HL-60/S4 (cell line): ENCODE data around the gene LAMA2.
"Not testable (repeated sequence)": the region's sequence is repeated elsewhere in the genome, so short reads cannot be mapped to it uniquely, and the experiment has no call there.

Experiments
- in situ Hi-C: fragments of 300-500 bp; cut with MboI; formaldehyde crosslinking; loops from 2 replicates; pipeline ENCODE4 v1.14.3; 2022; ENCODE audit warnings: low sequenced_read_pairs

LAMA2 gene

DNA sequence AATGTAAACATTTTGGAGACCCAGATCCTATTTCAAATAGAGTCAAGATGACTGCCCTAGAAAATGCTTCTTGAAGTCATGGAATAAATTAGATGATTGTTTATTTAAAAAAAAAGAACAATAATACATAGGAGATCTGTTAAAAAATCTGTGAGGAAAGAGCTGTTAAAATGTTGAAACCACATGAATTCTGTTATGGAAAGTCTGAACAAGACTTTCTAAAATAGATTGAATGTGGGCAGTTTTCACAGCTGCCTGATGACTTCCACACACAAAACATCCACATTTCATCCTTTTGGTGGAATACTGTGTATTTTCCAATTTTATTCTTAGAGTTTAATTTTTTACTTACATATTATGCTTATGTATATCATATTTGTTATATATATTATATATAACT lies 186.1 kb downstream of the LAMA2 start:
- in situ Hi-C loops, result no loop called here

- in situ Hi-C loops, result no loop called here
Observed at GRCh38 chr6:129073051-129073450, 190.1 kb downstream of the LAMA2 start.

DNA sequence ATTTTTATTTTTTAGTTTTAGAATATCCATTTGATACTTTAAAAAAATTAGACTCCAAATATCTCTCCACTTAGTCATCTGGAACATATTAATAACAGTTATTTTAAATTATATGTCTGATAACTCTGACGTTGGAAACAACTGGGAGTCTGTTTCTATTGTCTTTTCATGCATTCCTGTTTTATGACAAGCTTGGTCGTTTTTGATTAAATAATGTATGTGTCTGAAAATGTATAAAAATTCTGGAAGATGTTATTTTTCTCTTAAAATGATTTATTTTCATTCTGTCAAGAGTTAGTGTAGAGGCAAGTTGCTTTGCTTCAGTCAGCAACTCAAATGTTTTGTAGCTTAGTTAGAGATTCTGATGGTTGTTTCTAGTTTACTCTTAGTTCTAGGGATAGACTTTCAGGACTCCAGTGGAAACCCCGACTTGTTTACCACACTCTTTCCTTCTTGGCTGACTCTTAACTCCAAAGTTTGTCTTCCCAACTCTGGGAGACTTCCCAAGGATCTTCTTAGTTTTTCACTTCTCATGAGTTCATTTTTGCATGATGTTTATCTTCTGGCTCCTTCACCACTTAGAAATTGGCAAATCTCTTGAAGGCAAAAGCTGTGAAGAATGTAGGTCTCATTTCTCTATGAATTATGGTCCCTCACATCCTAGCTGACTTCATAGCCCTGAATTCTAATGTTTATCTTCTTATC lies 190.9 kb downstream of the LAMA2 start:
- in situ Hi-C loops, result no loop called here

DNA sequence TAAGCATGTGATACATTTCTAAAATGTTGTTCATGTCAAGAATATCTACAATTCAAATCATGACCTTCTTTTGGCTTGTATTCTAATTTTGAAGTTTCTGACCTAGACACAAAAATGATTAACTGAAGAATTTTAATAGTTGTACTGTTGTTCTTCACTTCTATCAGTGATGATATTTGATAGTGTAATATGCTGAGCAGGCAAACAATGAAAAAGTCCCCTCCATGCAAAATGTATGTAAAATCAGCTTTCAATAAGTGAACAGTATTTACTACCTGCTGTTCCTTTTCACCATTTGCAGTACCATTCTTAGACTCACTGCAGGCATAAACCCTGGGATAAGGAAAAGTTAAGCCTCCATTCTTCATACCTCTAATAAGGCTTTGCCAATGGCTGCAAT lies 201.5 kb downstream of the LAMA2 start:
- in situ Hi-C loops, result no loop called here

DNA sequence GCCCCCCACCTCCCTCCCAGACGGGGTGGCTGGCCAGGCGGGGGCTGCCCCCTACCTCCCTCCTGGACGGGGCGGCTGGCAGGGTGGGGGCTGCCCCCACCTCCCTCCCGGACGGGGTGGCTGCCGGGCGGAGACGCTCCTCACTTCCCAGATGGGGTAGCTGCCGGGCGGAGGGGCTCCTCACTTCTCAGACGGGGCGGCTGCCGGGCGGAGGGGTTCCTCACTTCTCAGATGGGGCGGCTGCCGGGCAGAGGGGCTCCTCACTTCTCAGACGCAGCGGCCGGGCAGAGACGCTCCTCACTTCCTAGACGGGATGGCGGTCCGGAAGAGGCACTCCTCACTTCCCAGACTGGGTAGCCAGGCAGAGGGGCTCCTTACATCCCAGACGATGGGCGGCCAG lies 205.5 kb downstream of the LAMA2 start:
- in situ Hi-C loops, result not testable (repeated sequence)

- in situ Hi-C loops, result no loop called here
Observed at GRCh38 chr6:129089357-129089756, 206.4 kb downstream of the LAMA2 start.

GRCh38 chr6:129094147-129094546 lies 211.2 kb downstream of the LAMA2 start:
- in situ Hi-C loops, result no loop called here

DNA sequence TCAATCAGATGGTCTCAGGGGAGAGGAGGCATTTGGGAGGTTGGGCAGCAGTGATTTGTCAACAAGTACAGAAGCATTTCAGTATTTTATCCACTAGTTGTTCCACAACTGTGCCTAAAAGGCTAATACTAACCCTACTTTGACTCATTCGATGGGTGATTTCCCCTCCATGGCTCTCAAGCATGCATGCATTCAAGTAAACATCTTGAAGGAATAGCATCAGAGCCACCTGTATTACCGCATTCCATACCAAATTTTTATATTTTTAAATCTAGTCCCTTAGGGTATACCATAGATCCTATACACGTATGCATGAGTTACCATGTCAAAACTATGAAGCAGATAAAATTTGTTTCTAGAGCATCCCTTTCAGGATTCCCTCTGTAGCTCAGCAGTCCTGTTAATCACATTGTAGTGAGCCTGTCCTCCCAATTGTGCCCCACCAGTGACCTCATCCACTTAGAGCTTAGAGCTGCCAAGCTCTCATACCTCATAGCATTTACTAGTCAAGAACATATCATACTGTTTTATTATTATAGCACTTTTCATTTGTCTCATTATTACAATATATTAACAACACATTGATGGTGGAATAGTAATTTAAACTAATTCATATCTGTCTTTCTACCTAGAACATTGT lies 213.8 kb downstream of the LAMA2 start:
- in situ Hi-C loops, result no loop called here

- in situ Hi-C loops, result no loop called here
Observed at GRCh38 chr6:129098061-129098553, 215.2 kb downstream of the LAMA2 start.

DNA sequence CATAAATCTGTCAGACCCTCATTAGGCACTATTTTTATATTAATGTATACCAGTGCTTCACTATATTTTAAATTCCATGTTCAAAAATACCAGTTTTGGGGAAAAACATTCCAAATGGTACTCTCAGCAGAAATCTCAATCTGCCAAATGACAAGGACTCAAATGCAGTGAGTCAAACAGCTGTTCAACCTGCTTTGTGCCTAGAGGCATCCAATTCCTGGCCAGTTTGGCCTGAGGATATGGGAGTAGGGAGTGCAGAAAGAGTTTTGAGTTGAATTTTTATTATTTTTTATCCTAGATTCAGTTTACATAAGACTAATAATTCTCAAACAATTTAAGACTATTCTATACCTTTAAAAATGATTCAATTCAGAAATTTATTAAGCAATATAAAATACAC lies 216.8 kb downstream of the LAMA2 start:
- in situ Hi-C loops, result no loop called here

GRCh38 chr6:129100164-129100563 lies 217.2 kb downstream of the LAMA2 start:
- in situ Hi-C loops, result no loop called here

DNA sequence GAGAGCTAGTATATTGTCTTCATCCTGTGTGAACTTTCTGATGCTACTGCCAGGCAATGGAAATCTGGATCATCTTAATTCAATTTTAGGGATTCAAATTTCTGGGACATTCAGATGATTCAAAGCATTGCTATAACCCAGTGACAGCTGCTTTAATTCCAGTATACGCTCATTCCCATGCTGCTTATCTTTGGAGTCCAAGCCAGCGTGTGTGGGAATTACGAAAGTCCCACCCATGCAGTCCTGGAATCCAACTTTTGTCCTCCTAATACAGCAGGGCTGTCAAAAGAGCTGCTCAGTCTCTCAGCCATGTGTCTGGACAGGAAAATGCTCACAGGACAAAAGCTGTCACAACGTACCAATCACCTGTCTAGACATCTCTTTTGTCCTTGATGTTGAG lies 219.8 kb downstream of the LAMA2 start:
- in situ Hi-C loops, result no loop called here

DNA sequence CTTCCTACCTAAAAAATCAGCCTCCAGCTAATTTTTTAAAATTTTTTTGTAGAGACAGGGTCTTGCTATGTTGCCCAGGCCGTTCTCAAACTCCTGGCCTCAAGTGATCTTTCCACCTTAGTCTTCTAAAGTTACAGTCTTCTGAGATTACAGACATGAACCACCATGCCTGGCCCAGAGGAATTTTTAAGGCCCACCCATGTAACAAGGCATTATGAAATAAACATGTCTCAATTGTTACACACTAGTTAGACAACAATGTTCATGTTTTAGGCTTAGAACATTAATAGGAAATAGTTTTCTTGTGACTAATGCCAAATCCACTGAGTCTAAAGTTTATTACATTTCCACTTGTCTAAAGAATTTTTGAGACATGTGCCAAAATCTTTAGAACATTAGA lies 221.2 kb downstream of the LAMA2 start:
- in situ Hi-C loops, result no loop called here

DNA sequence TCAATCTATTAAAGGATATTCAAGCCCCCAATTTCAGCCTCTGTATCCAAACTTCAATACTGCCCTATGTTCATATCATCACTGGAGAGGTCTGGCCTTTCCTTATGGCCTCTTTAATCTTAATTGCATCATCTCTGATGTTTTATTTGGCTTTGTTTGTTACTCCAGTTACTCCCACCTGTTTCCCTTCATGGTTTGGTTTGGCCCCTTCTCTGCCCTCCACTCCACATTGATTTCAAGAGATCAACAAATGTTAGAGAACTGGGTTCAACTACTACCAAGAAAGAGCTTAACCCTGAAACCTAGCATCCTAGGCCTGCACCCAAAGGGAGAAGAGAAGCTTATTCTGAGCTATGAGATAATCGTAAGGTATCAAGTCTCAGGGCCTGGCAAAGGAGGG lies 221.6 kb downstream of the LAMA2 start:
- in situ Hi-C loops, result no loop called here

GRCh38 chr6:129105035-129105434 lies 222.1 kb downstream of the LAMA2 start:
- in situ Hi-C loops, result no loop called here

- in situ Hi-C loops, result no loop called here
Observed at GRCh38 chr6:129105793-129106192, 222.9 kb downstream of the LAMA2 start.

DNA sequence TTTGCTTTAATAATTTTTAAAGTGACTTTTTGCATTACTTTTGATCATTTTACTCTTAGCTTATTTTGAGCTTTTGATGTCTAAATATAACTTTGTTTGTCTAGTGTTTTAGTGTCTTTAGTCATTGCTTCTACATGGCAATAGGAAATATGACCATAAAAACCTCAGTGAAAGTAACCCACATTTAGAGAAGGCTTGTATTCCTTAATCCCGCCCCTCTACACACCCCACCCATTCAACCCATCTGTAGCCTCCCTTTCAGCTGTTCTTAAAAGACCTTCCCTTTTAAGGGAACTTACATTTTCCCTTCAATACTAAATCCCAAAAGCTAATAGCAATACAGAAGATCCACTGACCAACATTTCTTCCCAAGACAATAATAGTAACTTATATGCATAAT lies 225.4 kb downstream of the LAMA2 start:
- in situ Hi-C loops, result no loop called here

GRCh38 chr6:129110690-129111343 lies 227.9 kb downstream of the LAMA2 start:
- in situ Hi-C loops, result no loop called here

GRCh38 chr6:129111346-129111745 lies 228.4 kb downstream of the LAMA2 start:
- in situ Hi-C loops, result no loop called here

GRCh38 chr6:129111853-129112252 lies 228.9 kb downstream of the LAMA2 start:
- in situ Hi-C loops, result no loop called here

DNA sequence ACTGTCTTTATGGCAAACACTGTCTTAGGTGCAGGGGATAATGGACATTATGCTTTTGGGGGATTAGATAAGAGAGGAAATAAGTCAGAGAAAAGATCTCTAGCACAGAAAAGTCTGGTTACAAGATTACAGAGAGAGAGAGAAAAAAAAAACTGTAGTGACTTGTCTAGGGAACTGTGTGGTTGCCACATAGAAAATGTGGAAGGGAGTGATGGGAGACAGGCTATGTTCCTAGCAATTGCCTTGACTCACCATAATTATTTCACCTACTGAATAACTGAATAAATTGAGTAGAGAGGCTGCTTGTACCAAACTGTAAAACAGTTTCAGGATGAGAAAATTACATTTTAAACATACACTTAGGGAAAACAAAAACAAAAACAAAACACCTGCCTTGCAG lies 229.7 kb downstream of the LAMA2 start:
- in situ Hi-C loops, result no loop called here

GRCh38 chr6:129113637-129114036 lies 230.7 kb downstream of the LAMA2 start:
- in situ Hi-C loops, result no loop called here
